ENCODE data around the gene SH2D2A. TPM values are rescaled to one million over a fixed set of nuclear protein-coding genes. Genes with fewer than 3 reads are reported as not detected.

SH2D2A gene
- total and polyA plus RNA-seq, 8 donors: 0.61 to 19.9 (median 1.5) TPM; not detected in 2

GRCh38 chr1:156828400-156829124, 11.9 kb upstream of the SH2D2A start:
- no peak for TF ChIP-seq POLR2A (IDR thresholded peaks at IDR 0.05)
- TF ChIP-seq POLR2AphosphoS5 (IDR thresholded peaks at IDR 0.05): no peak
- TF ChIP-seq EP300 (IDR thresholded peaks at IDR 0.05): no peak
- TF ChIP-seq CTCF (IDR thresholded peaks at IDR 0.05): no peak
- no peak overlapping the region for H3K4me3 ChIP-seq
- H3K27me3 ChIP-seq: peaks cover 0 to 22% (median 4%) of the 10 kb centered on the region in 3 donors
- no peak for DNase-seq
- no peaks in the 10 kb centered on the region for H3K4me1 ChIP-seq
- no peak overlapping the region for H3K27ac ChIP-seq
- H3K36me3 ChIP-seq: no peaks in the 10 kb centered on the region
- intact Hi-C loops (cut with DNase I; ENCODE audit: low total_unique reads): no loop called here
- H3K9me3 ChIP-seq: no peaks in the 10 kb centered on the region
- 67 to 76% (median 69%) methylated on average over 18 of the region's 18 CpGs for WGBS, 5 donors

GRCh38 chr1:156826630-156827029, 10.0 kb upstream of the SH2D2A start:
- WGBS, 5 donors: 40 to 75% (median 59%) methylated on average over 1 of the region's 1 CpG
- TF ChIP-seq POLR2A (IDR thresholded peaks at IDR 0.05): no peak
- peaks cover 0 to 11% (median 4%) of the 10 kb centered on the region in 3 donors for H3K27me3 ChIP-seq
- DNase-seq: no peak
- H3K9me3 ChIP-seq: no peaks in the 10 kb centered on the region
- intact Hi-C loops (cut with DNase I; ENCODE audit: low total_unique reads): no loop called here
- no peaks in the 10 kb centered on the region for H3K36me3 ChIP-seq
- no peak overlapping the region for H3K4me3 ChIP-seq
- no peak overlapping the region for H3K27ac ChIP-seq
- H3K4me1 ChIP-seq: no peaks in the 10 kb centered on the region

- TF ChIP-seq POLR2A (IDR thresholded peaks at IDR 0.05): no peak
- TF ChIP-seq POLR2AphosphoS5 (IDR thresholded peaks at IDR 0.05): no peak
- no peak for TF ChIP-seq EP300 (IDR thresholded peaks at IDR 0.05)
- no peak for TF ChIP-seq CTCF (IDR thresholded peaks at IDR 0.05)
- no peaks in the 10 kb centered on the region for H3K4me1 ChIP-seq
- H3K36me3 ChIP-seq: no peaks in the 10 kb centered on the region
- DNase-seq: no peak
- 86 to 94% (median 89%) methylated on average over 4 to 5 of the region's 5 CpGs for WGBS, 5 donors
- no peak overlapping the region for H3K27ac ChIP-seq
- H3K4me3 ChIP-seq: no peak overlapping the region
- no peaks in the 10 kb centered on the region for H3K9me3 ChIP-seq
- H3K27me3 ChIP-seq: no peaks in the 10 kb centered on the region
- intact Hi-C loops (cut with DNase I; ENCODE audit: low total_unique reads): no loop called here
Observed at GRCh38 chr1:156823210-156823790, 6.7 kb upstream of the SH2D2A start.

- no peak for DNase-seq
- H3K4me3 ChIP-seq: no peak overlapping the region
- H3K4me1 ChIP-seq: no peaks in the 10 kb centered on the region
- H3K27ac ChIP-seq: no peak overlapping the region
- H3K9me3 ChIP-seq: no peaks in the 10 kb centered on the region
- no peaks in the 10 kb centered on the region for H3K27me3 ChIP-seq
- WGBS, 5 donors: 44 to 72% (median 68%) methylated on average over 1 of the region's 1 CpG
- intact Hi-C loops (cut with DNase I; ENCODE audit: low total_unique reads): no loop called here
- H3K36me3 ChIP-seq: no peaks in the 10 kb centered on the region
- TF ChIP-seq POLR2AphosphoS5 (IDR thresholded peaks at IDR 0.05) (no peak), CTCF (IDR thresholded peaks at IDR 0.05) (no peak), EP300 (IDR thresholded peaks at IDR 0.05) (no peak), POLR2A (IDR thresholded peaks at IDR 0.05) (no peak)
Observed at GRCh38 chr1:156822680-156823079, 6.0 kb upstream of the SH2D2A start.

- Histone ChIP-seq H3K4me1 (peaks cover 0 to 3% (median 0%) of the 10 kb centered on the region in 4 donors), H3K9me3 (no peaks in the 10 kb centered on the region), H3K27ac (no peak overlapping the region), H3K27me3 (no peaks in the 10 kb centered on the region), H3K36me3 (no peaks in the 10 kb centered on the region), H3K4me3 (no peak overlapping the region)
- no peak for TF ChIP-seq EP300 (IDR thresholded peaks at IDR 0.05)
- no peak for TF ChIP-seq CTCF (IDR thresholded peaks at IDR 0.05)
- TF ChIP-seq POLR2A (IDR thresholded peaks at IDR 0.05): no peak
- TF ChIP-seq POLR2AphosphoS5 (IDR thresholded peaks at IDR 0.05): no peak
- intact Hi-C loops (cut with DNase I; ENCODE audit: low total_unique reads): no loop called here
- WGBS, 5 donors: 60 to 70% (median 65%) methylated on average over 4 of the region's 4 CpGs
- no peak for DNase-seq
Observed at GRCh38 chr1:156821801-156822200, 5.2 kb upstream of the SH2D2A start.

All from stomach (tissue), 9 donors.